Left lobe of liver (tissue), 2 donors: ENCODE data around the gene FARSB. TPM values are rescaled to one million over a fixed set of nuclear protein-coding genes. Genes with fewer than 3 reads are reported as not detected.

ENCODE experiments used
- ATAC-seq: fragments of 200-7000 bp; cut with Tn5 transposase; one replicate; pipeline ENCODE4 v1.9.1; 2020; ENCODE audit warnings: mild to moderate bottlenecking, moderate library complexity
- DNase-seq: peaks from one replicate; pipeline ENCODE4 v3.0.0-alpha.2; 2020; ENCODE audit warnings: low spot score
- total RNA-seq: library from RNA; stranded (reverse); gene quantifications from one replicate; pipeline ENCODE4 v1.2.1, GENCODE V29; 2021
- donor health status: DM: no; HTN: no; CAD: no; lungs with moderate emphysema.
- donor health status: DM: no; HTN: yes; CAD: no.

FARSB gene
- total RNA-seq, 1 donor from 2014 or later, result 5.6 TPM

GRCh38 chr2:222668494-222669154 lies 12.7 kb upstream of the FARSB start:
- ATAC-seq, result no peak

DNA sequence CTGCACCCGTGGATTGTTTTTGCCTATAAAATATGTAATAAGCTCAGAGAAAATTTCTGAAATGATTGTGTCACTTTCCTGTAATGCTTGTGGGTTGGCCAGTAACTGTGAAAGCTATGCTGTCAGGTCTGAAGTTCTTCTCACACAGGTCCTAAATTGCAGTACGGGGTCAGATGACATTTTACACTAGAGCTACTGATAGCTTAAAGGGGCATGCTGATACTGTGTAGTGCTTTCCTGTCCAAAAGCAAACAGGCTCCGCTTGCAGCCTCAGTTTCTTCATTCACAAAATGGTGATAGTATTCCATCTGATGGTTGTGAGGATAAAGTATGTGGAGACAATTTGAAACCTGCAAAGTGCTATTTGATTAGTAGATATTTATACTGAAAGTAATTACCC lies 7.6 kb upstream of the FARSB start:
- DNase-seq, result no peak
- no peak for ATAC-seq

More at GRCh38 chr2:222668494-222669154, 12.7 kb upstream of the FARSB start:
- DNase-seq, result no peak

GRCh38 chr2:222656526-222657446 lies 894 bp upstream of the FARSB start:
- ATAC-seq (peak; percentile 3), DNase-seq (no peak)

- no peak for ATAC-seq
- no peak for DNase-seq
Measured at GRCh38 chr2:222653280-222653679, 2.6 kb downstream of the FARSB start.

DNA sequence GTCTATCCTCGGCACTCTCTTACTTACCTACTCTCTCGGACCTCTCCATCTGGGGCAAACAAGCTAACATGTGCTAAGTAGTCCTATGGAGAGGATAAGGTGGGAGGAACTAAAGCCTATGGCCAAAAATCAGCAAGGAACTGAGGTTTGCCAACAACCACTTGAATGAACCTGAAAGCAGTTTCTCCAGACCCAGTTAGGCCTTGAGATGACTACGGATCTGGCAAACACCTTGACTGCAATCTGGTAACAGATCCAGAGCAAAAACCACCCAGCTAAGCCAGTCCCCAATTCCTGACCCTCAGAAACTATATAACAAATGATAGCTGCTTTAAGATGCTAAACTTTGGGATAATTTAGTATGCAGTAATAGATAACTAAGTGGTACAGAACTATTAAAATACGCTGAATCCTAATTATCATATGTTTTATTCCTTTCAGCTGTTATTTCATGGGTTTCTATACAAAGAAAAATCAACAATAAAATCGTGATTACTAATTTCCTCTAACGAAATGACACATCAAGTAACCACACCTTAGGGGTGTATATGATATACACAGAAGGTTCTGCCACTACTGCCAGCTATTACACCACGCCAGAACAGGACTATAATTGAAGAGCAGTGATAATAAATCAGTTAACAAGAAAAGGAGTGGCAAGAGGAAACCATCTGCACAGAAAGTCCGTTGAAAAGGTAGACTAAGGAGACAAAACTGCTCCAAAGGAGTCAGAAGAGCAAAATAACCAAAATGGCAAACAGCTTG lies 3.2 kb downstream of the FARSB start:
- no peak for ATAC-seq
- no peak for DNase-seq

DNA sequence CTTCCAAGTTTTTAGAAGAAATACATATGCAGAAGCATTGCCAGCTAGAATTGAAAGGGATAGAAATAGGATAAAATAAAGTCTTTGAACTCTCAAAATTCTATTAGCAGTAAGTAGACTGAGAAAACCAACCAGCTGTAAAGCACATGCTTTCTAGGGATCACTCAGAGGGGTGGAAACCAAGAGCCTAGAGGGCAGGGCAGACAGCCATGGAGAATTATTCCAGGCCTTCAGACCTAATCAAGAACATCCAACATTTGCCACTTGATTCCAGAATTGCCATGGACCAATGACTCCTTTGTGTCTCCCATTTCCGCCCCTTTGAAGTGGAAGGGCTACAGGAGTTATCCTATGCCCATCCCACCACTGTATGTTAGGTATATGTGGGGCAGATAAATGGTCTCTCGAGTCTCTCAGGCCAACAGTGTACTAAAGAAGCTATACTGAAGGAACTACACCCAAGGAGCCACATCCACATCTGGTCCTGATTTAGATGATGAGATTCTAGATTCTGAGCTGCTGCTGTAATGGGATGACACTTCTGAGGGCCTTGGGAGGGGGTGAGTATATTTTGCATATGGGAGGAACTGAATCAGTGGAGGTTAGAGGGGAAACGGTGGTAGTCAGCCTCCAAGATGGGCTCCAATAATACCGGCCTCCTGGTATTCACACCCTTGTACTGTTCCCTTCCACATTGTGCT lies 4.0 kb downstream of the FARSB start:
- ATAC-seq, result no peak
- no peak for DNase-seq

GRCh38 chr2:222649801-222650200 lies 6.1 kb downstream of the FARSB start:
- DNase-seq, result no peak
- no peak for ATAC-seq

DNA sequence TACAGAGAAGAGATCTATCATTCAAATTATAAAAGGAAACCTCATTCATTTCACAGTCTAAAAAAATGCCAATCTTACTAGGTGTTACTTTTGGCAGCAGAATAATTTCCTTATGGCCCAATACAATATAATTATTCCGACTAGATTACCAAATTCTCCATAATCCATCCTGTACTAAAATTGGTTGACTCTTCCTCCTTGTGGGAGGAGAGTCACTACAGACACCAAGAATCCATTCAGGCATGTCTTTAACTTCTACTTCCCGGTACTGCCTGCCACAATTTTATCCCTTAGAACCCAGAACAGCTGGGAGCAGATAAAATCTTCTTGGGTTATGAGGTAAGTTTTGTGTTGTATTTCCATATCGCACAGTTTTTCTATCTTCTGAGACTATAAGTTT lies 9.9 kb downstream of the FARSB start:
- ATAC-seq, result no peak
- DNase-seq, result no peak

GRCh38 chr2:222643134-222643533 lies 12.8 kb downstream of the FARSB start:
- no peak for DNase-seq
- no peak for ATAC-seq

- DNase-seq (no peak), ATAC-seq (no peak)
Measured at GRCh38 chr2:222641336-222641735, 14.6 kb downstream of the FARSB start.

- no peak for DNase-seq
- ATAC-seq, result no peak
Measured at GRCh38 chr2:222637067-222637466, 18.8 kb downstream of the FARSB start.

GRCh38 chr2:222635295-222635694 lies 20.6 kb downstream of the FARSB start:
- no peak for DNase-seq
- ATAC-seq, result no peak

- ATAC-seq, result no peak
- DNase-seq, result no peak
Measured at GRCh38 chr2:222627764-222628163, 28.1 kb downstream of the FARSB start.

GRCh38 chr2:222623756-222624309 lies 32.1 kb downstream of the FARSB start:
- DNase-seq (no peak), ATAC-seq (no peak)

- no peak for DNase-seq
- no peak for ATAC-seq
Measured at GRCh38 chr2:222622910-222623309, 33.0 kb downstream of the FARSB start.

DNA sequence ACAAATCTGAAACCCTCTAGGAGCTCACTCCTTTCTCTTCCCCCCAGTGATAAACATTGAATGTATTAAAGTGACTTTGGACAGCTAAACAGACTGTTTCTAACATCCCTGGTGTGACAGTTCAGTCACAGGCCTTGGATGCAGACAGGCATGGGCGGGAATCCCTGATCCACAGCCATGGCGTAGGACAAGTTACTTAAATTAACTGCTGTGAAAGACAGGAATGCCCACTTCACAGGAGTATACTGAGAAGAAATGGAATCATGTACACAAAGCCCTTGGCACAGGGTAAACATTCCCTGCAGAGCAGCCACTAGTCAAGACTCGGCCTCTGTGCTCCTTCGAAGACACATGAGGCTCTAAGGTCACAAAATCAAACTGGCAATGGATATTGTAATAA lies 34.0 kb downstream of the FARSB start:
- no peak for DNase-seq
- no peak for ATAC-seq

DNA sequence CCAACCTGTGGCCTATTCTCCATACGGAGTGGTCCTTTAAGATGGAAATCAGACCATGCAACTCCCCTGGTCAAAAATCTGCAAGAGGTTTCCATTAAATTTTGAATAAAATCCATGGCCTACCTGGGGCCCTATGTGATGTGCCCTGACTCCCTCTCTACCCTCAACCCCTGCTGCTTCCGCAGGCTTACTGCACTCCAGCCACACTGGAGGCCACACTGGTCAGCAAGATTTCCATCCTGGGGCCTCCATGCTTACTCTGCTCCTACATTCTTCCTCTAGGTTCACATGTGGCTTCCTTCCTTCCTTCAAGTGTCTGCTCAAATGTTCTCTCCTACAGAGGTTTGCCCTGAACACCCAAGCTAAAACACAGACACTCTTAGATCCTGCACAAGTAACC lies 40.6 kb downstream of the FARSB start:
- DNase-seq (no peak), ATAC-seq (no peak)

- DNase-seq (no peak), ATAC-seq (peak; percentile 82)
Measured at GRCh38 chr2:222613715-222614331, 42.1 kb downstream of the FARSB start.

DNA sequence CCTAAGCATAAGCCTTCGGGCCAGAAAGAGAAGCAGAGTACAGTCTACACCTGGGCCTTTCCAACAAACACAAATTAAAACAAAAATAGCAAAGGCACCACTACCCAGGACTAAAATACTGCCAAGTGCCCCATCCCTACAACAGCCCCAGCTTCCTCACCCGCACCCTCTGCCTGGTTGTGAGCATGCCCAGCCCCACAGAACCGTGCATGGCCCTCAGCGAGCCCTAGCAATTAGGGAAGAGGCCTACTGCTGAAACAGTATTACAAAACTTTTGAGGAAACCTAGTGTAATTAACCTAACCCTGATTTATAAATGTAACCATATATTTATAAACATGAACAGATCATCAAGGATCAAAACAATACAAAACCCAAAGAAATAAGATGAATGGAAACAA lies 44.2 kb downstream of the FARSB start:
- no peak for ATAC-seq
- DNase-seq, result no peak

DNA sequence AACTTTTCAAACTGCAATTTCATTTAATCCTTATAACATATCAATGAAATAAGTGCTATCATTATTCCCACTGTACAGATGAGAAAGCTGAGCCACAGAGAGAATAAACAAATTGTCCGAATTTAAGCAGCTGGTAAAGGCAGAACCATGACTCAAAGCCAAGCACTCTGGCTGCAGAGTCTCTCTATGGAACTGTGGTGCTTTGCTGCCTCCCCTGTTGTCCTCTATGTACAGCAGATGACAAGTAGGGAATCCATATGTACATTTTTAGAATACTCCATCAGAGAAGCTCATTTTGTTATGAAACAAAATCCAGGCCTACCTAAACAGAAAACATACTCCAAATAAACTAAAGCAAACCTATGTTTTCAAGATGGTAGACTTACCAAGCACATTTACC lies 45.1 kb downstream of the FARSB start:
- ATAC-seq, result peak; percentile 30
- DNase-seq, result no peak
